ENCODE results near the gene PPOX.

The PPOX gene

GRCh38 chr1:161176468-161177111 lies 10.4 kb downstream of the PPOX start:
- DNase-seq, result no peak

DNA sequence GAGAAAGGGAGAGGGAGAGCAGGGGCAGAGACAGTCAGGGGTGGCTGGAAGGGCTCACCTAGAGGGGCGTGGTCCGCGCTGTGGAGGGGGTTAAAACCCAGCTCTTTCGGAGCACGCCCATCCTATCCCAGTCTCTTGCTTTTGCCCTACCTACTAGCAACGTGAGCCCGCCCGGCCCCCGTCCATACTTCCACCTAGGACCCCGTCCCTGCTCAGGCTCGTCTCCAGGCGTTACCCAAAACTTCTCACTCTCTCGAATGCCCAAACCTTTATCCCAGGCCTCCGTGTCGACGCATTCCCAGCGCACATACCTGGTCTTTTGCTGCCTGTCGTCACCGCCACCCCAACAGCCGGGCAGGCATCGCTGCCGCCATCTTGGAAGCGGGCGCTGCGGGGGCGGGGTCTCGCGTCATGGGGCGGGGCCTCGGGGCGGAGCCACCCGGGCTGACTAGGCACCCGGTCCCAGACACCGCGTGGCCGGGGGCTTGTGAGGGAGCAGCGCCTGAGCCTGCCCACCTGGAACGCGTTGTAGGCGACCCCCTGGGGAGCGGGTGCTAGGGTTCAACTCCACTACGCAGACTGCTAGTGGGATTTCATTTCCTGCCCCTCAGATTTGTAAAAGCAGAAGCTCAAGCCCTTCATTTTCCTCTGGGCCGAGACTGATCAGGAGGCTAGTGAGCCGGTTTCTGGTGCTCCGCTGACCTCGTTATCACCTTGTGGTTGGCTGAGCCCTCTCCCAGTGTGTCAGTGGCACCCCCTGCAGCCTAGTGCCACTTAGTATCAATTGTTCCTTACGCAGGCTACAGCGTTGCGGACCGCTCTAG lies 11.1 kb downstream of the PPOX start, which contains the start of gene B4GALT3:
B4GALT3 (minus strand) TSS at position 396 of the 824 bp plus-strand sequence. CDS start 1,447 bp downstream, outside the sequence.
- DNase-seq, result peak; percentile 94

DNA sequence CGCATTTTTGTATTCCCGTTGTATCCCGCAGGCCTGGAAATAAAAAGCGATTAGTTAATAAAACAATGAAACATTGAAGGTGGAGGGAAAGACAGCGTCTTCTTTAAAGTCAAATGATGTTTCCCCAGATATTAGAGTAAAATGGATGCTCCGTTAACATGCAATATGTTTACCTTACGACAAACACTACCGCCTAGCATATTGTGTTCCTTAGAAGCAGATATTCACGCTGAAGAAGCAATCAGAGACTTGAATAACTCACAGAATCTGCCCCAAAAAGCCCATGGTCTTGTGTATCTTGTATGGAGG lies 11.7 kb downstream of the PPOX start:
- DNase-seq, result no peak

DNA sequence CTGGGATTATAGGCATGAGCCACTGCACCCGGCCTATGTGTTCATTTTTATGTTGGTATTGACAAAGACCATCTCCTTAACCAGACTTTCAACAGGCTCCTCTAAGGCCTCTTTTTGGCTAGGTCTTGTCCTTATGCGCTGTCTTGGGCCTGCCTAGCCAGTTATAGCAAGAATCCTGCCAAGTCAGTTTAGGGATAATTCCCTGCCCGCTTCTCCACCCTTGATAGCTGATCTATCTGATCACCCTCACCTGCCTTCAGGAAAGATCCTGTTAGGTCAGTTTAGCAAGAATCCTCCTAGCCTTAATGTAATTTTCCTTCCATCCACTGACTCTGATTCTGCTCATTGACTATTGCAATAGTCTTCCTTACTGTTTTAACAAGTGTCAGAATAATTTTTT lies 13.5 kb downstream of the PPOX start:
- DNase-seq, result no peak

DNA sequence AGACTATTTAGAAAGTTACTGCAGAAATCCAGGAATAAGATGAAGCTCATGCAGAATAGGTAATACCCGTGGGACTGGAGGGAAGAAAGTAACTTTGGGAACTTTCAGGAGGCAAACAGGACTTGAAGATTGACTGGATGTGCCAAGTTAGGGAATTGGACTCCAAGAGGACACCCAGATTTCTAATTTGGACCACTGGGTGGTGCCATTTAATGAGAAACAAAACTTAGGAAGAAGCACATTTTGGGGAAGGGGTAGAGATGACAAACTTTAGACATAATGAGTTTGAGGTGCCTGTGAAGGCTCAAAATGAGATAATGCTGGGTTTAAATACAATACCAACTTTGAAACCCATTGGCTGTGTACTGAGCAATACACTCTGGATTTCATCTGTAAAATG lies 14.4 kb downstream of the PPOX start:
- DNase-seq, result no peak

DNA sequence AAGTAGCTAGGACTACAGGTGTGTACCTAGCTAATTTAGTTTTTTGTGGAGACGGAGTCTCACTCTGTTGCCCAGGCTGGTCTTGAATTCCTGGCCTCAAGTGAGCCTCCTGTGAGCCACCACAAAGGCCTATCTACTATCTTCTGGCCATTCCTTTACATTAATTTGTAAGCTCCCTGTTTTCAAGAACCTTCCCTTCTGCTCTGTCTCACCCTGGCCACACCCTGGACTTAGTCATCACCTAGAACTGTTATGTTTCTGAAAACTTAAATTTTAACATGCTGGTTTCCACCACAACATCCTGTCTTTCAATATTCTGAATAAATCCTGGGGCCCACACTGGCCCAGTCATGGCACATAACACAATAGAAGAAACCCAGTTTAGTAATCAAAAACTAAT lies 16.0 kb downstream of the PPOX start:
- DNase-seq, result peak; percentile 46

DNA sequence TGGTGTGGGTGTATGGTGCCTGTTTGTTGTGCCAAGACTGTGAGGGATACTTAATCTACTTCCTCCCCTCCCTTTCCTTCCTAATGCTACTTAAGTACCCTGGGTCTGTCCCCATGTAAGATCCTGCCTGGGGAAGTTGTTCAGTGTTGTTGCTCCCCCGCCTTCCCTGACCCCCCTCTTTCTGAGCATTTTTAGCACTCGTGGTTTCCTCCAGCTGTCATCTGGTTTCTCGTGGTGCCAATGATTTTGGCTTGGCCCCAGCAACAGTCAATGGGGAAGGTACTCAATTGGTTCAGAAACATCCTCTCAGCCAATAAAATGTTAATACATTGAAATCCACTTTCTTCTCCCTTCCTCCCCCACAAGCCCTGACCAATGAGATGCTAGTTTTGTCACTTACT lies 19.1 kb downstream of the PPOX start:
- peak; percentile 67 for DNase-seq

- DNase-seq, result no peak
Observed at GRCh38 chr1:161185732-161186311, 19.6 kb downstream of the PPOX start.

DNA sequence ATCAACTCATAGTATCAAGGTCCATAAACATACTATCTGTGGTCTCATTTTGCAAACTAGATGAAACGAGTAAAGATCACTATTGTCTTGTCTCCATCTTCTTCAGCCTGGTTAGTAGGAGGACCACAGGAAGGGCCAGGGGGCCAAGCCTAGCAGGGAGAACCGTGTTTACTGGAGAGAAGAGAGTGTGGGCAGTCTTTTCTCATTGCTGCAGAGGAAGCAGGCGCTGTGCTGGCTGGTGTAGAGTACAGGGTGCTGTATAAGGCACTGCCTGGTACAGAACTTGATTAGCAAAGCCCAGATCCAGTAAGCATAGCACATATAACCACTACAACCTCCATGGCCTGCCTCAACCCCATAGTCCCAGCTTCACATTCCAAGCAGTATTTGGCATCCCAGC lies 21.1 kb downstream of the PPOX start:
- no peak for DNase-seq

DNA sequence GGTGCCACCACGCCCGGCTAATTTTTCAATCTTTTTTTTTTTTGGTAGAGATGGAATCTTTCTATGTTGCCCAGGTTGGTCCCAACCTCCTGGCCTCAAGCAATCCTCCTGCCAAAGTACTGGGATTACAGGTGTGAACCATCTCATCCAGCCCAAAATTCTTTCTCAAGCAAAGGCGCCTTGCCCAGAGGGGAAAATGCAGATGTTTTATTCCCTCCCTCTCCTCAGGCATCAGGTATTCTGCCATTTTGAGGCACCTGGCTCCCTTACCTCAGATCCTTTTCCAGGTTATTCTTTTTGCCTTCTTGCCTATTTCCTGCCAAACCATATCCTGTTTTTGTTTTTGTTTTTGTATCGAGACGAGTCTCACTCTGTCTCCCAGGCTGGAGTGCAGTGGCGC lies 22.2 kb downstream of the PPOX start:
- no peak for DNase-seq

DNA sequence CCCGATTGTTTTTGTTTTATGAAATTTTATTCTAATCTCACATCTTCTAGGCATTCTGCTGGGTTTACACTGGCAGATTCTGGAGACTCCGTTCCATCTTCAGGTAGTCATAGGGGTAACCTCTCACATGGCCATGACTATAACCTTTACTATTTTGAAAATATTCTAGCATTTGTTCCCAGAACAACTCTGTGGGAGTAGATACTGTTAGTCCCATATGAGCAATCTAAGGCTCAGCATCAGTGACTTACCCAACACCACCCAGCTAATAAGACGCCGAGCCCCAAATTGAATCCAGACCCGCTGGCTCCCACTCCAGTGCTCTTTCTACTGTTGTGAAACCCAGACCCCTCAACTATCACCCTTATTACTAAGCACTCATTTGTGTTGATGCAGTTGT lies 22.8 kb downstream of the PPOX start:
- DNase-seq, result no peak

GRCh38 chr1:161190962-161191521 lies 24.8 kb downstream of the PPOX start:
- no peak for DNase-seq

DNA sequence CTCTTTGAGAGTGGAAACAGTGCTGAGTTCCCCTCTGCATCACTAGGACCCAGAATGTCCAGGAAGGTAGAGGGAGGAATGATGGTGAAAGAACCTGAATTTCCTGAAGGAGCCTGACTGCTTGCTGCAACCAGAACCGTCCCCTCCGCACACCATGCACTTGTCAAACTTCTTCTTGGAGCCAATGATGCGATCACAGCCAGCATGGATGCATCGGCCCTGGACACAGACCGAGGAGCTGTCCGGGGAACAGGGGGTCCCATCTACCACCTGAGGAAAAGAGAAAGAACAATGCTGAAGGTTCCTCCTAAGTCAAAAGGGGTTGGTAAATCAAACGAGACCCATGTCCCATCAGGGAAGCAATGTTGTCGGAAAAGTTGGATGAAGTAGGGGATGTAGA lies 25.7 kb downstream of the PPOX start:
- no peak for DNase-seq

DNA sequence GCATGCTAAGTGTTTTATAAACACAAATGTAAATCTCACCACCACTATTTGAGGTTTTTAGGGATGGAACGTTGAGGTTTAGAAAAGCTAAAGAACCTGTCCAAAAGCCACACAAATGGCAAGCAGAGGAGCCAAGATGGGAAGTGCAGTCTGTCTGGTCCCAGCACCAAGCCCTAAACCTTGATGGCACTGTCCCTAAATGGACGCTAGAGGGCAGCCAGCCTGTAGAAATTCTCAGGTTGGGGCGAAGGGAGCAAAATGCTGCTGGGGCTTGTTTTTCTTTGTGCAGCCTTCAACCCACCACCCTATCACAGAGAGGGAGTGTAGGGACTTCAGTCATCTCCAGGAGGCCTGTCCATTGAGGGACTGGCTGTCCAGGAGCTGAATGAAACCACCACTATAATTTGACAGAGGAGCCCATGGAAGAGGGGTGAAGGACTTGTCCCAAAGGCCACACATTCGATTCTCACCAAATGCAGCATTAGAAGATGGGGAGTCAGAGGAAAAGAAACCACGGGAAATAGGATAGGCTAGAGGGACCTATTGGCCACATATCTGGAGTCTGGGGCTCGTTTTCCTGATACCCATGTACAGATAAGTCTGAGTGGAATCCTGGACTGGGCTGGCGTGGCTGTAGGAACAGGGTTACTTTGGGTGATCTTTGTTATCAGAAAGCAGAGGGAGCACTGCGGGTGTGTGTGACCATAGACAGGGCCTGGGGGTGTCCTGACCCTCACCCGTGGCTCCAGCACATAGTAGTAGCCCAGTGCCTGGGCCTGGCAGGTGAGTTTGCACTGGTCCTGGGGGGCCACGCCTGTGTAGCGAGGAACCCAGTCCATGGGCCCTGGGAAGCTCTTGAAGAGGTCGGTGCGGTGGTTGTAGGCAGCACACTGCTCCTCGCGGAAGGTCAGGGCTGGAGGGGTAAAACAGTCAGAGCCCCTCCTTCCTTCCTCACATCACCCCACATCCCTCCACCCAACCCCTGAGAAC lies 26.5 kb downstream of the PPOX start:
- DNase-seq, result peak; percentile 60

DNA sequence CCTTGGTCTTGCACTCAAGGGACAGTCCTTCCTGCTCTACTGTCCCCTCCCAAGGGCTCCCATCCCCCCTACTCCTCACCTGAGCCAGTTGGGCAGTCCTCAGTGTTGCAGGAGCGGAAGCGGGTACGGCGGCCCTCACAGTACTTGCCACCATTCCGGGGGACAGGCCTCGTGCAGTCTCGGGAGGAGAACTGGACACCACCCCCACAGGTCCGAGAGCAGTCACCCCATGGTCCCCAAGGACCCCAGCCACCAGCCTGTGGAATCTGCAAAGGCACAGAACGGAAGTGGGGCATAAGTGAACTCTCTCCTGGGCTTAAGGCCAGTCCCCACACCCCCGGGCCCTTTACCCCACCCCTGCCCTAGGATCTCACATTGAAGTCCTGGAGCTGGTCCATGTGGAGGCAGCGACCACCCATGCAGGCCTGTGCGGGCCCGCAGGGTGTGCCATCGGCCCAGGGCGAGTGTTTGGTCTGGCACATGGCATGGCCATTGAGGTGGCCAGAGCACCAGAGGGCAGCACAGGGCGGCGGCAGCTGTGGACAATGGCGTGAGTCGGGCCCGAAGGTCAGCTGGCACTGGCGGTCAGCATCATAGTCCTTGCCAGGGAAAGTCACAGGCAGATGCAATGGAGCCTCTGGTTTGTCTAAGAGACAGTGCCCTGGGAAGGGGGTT lies 27.5 kb downstream of the PPOX start:
- no peak for DNase-seq

DNA sequence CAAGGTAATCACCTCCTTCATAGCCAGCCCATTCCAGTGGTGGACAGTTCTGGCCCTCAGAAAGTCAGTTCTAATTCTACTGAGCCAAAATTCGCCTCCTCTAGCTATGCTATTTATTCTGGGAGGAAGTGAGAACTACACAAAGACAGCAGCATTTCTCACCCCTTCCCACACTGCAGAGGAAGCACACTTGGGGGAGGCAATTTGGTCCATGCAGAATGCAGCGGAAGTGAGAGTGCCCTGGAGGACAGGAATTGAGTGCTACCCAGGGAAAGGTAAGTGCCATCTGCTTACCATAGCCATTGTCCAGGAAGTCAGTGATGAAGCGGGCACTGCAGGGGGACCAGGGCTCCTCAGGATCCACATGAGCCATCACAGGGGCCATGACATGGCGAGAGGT lies 28.9 kb downstream of the PPOX start:
- DNase-seq, result no peak

DNA sequence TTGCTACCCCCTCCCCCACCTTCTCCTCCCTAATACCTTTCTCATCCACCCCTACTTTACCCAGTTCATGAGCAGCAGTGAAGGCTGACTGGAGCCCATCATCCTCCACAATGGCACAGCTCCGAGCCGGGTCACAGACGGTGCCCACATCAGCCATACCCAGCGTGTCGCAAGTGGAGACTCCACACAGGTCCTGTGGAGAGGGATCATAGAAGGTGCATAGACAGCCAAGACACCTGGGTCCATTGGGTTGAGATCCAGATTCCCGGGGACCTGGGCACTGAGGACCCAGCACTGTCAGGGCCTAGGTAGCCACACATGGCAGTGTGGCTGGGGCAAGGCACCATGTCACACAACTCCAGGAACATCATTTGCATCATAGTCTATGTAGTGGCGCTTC lies 29.9 kb downstream of the PPOX start:
- no peak for DNase-seq

DNA sequence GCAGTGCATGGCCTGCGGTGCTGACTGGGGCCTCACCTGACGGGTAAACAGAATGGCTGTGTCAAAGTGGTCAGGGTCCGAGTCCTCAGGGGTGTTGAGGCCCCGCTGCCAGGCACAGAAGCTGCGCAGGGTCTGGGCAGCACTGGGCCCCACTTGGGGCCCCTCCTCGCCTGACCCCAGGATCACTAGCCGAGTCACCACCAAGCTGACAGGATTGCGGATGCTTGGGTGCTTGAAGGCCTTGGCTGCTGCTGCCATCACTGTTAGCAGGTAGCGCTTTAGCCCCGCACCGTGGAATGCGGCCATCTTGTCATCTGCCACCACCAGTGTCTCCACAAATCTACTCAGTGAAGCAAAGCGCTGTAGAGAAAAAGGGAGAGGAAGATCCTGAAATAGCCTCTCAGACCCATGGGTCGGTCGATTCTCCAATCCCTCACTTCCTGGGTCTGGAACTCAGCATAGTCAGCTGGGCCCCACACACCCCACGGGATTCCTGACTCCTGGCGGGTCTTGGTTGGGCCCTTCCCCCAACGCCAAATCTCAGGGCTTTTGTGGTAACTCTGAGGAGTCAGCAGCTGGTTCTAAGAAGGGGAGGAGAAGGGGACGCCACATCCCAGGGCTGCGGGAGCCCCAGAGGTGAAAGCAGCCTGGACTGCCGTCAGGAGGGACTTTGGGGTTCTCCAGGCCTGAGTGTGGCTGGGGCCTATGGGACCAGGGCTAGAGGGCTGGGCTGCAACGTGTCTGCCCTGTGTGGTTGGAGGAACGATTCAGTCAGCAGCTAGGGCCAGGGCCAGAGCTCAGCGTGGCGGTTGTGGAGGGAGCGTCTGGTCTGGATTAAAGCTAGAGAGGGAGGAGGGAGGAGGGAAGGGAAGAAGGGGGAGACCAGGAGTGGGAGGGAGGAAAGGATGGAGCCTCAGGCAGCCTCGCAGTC lies 30.6 kb downstream of the PPOX start:
- DNase-seq, result no peak

GRCh38 chr1:161197560-161198193 lies 31.5 kb downstream of the PPOX start:
- DNase-seq, result no peak

DNA sequence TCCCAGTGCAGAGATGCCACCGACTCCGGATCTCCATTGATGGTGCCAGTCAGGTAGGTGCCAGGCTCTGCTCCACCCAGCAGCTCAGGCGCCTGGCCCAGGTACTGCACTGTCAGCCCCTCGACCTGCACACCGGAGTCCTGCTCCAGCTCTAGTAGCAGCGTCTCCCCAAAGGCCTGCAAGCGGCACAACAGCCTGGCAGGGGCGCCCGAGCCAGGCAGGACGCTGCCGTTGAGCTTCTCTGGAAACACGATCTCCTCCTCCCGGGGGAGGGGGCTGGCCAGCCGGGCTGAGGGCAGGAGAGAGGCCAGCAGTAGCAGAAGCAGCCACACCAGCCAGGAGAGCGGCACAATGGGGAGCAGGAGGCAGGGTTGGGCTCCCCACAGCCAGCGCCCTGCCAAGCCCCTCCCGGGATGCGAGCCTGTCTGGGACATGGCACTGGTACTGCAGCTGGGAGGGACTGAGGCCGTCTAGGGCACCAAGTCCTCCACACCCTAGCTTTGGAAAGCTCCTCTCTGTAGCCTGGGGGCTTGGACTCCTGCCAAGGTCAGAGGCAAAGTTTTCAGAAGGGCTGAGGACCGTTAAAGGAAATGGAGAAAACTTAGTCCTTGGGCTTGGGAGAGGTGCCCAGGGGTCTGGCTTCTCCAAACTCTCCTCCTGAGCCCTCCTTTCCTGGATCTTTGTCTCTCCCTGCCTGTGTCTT lies 32.1 kb downstream of the PPOX start:
- DNase-seq, result no peak
